ENCODE results near the gene PPP3CA.

PPP3CA gene

DNA sequence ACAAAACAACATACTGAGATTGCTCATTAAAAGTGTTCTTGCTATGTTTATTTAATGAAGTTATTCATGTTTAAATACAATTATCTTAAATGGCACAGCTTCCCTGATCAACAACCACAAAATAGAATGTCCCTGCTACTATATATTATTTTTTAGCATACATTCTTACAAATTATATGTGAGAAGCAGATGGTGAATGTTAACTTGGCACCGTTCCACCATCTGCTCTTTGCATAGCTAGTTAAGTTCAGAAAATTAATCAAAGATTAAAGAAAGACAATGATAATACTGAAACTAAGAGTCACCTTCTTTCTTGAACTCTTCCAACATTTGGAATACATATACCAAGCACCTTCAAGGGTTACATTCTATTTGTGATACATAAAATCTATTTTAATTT lies 94.2 kb downstream of the PPP3CA start:
- TF ChIP-seq SUZ12 (IDR thresholded peaks at IDR 0.05) = no peak
- TF ChIP-seq SP1 (IDR thresholded peaks at IDR 0.05) = no peak
- no peak for TF ChIP-seq ARNT (IDR thresholded peaks at IDR 0.05)
- no peak for TF ChIP-seq L3MBTL2 (conservative IDR thresholded peaks at IDR 0.05)
- TF ChIP-seq, protein P1, sequence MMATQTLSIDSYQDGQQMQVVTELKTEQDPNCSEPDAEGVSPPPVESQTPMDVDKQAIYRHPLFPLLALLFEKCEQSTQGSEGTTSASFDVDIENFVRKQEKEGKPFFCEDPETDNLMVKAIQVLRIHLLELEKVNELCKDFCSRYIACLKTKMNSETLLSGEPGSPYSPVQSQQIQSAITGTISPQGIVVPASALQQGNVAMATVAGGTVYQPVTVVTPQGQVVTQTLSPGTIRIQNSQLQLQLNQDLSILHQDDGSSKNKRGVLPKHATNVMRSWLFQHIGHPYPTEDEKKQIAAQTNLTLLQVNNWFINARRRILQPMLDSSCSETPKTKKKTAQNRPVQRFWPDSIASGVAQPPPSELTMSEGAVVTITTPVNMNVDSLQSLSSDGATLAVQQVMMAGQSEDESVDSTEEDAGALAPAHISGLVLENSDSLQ (IDR thresholded peaks at IDR 0.05) = no peak
- no peak for TF ChIP-seq FOXM1 (IDR thresholded peaks at IDR 0.05; ENCODE audit: borderline replicate concordance)
- TF ChIP-seq BHLHE40 (IDR thresholded peaks at IDR 0.05; ENCODE audit: borderline replicate concordance) = no peak
- no peak for TF ChIP-seq ELF4 (IDR thresholded peaks at IDR 0.05)
- no peak for TF ChIP-seq HDGF (IDR thresholded peaks at IDR 0.05; ENCODE audit: borderline replicate concordance)
- TF ChIP-seq LEF1 (IDR thresholded peaks at IDR 0.05; ENCODE audit: borderline replicate concordance) = no peak
- no peak for TF ChIP-seq FOXK2 (IDR thresholded peaks at IDR 0.05)
- no peak for TF ChIP-seq TARDBP (IDR thresholded peaks at IDR 0.05)
- no peak for TF ChIP-seq CTBP1 (IDR thresholded peaks at IDR 0.05; ENCODE audit: borderline replicate concordance)
- no peak for TF ChIP-seq ZNF384 (IDR thresholded peaks at IDR 0.05)
- TF ChIP-seq FOXA1 (IDR thresholded peaks at IDR 0.05) = no peak
- no peak for TF ChIP-seq NFRKB (IDR thresholded peaks at IDR 0.05)
- CTCF ChIA-PET = no interaction called here
- POLR2A ChIA-PET = no interaction called here
- DNase-seq (ENCODE audit: extremely low spot score) = no peak

DNA sequence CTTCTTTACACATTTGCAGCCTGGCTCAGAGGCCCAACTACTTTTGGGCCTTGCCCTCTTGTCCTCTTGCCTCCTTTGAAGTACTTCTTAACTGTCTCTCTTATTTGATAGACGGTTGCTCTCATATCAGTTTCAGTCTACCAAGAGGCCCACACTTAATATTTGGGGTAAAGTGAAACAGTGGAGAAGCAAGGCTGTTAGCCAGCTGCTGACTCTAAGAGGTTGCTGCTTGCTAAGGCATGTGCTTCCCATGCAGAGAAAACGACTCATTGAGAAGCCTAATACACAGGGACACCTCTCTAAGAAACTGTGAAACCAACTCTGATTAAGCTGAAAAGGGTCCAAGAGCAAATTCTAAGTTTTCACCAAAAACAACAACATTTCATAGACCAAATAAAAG lies 94.6 kb downstream of the PPP3CA start:
- no peak for DNase-seq (ENCODE audit: extremely low spot score)
- ChIA-PET CTCF (no interaction called here), POLR2A (no interaction called here)
- TF ChIP-seq FOXK2 (IDR thresholded peaks at IDR 0.05) = no peak
- no peak for TF ChIP-seq HDGF (IDR thresholded peaks at IDR 0.05; ENCODE audit: borderline replicate concordance)
- TF ChIP-seq FOXM1 (IDR thresholded peaks at IDR 0.05; ENCODE audit: borderline replicate concordance) = no peak
- TF ChIP-seq, protein P1 (IDR thresholded peaks at IDR 0.05) = no peak
- no peak for TF ChIP-seq ELF4 (IDR thresholded peaks at IDR 0.05)
- TF ChIP-seq SUZ12 (IDR thresholded peaks at IDR 0.05) = no peak
- TF ChIP-seq SP1 (IDR thresholded peaks at IDR 0.05) = no peak
- no peak for TF ChIP-seq NFRKB (IDR thresholded peaks at IDR 0.05)
- TF ChIP-seq CTBP1 (IDR thresholded peaks at IDR 0.05; ENCODE audit: borderline replicate concordance) = no peak
- no peak for TF ChIP-seq ARNT (IDR thresholded peaks at IDR 0.05)
- TF ChIP-seq ZNF384 (IDR thresholded peaks at IDR 0.05) = no peak
- TF ChIP-seq LEF1 (IDR thresholded peaks at IDR 0.05; ENCODE audit: borderline replicate concordance) = no peak
- TF ChIP-seq L3MBTL2 (conservative IDR thresholded peaks at IDR 0.05) = no peak
- TF ChIP-seq TARDBP (IDR thresholded peaks at IDR 0.05) = no peak
- no peak for TF ChIP-seq BHLHE40 (IDR thresholded peaks at IDR 0.05; ENCODE audit: borderline replicate concordance)
- TF ChIP-seq FOXA1 (IDR thresholded peaks at IDR 0.05) = no peak

DNA sequence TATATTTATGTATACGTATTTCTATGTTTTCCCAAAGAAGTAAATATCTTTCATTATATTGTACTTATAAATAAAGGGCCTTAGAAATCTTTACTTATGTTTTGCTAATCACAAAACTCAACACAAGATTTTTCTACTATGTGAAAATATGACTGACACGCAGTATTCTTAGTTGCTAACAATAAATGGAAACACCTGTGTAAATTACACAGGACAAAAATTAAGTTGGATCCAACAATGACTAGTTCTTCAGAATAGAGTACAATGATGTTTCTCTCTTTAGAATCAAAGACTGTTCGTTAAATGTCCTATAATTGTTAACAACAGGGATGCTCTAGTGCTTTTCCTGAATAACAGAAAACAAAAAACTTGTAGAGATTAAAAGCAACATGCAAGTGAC lies 96.1 kb downstream of the PPP3CA start:
- ChIA-PET CTCF (no interaction called here), POLR2A (no interaction called here)
- TF ChIP-seq TARDBP (IDR thresholded peaks at IDR 0.05) (no peak), FOXA1 (IDR thresholded peaks at IDR 0.05) (no peak), BHLHE40 (IDR thresholded peaks at IDR 0.05; ENCODE audit: borderline replicate concordance) (no peak)

DNA sequence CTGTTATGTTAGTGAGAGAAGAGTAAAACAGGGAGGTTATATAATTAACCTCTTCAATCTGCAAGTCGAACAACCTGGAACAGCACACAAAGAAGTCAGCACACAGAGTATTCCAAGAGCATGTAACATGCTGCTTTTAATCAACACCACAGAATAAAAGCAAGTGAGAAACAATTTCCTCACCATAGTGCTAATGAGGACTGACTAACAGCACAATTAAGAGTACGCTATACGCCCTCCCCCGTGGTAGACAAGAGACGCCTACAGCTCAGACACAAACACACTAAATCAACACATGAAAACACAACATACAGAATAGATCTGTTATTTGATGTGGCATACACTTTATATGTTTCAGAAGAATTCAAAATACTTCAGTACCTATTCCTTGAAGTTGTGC lies 103.0 kb downstream of the PPP3CA start:
- DNase-seq (ENCODE audit: extremely low spot score) = no peak
- TF ChIP-seq FOXA1 (IDR thresholded peaks at IDR 0.05) (no peak), ARNT (IDR thresholded peaks at IDR 0.05) (no peak), L3MBTL2 (conservative IDR thresholded peaks at IDR 0.05) (no peak), LEF1 (IDR thresholded peaks at IDR 0.05; ENCODE audit: borderline replicate concordance) (no peak), ELF4 (IDR thresholded peaks at IDR 0.05) (no peak), HDGF (IDR thresholded peaks at IDR 0.05; ENCODE audit: borderline replicate concordance) (no peak), FOXK2 (IDR thresholded peaks at IDR 0.05) (no peak), ZNF384 (IDR thresholded peaks at IDR 0.05) (no peak), SUZ12 (IDR thresholded peaks at IDR 0.05) (no peak), TARDBP (IDR thresholded peaks at IDR 0.05) (no peak), SP1 (IDR thresholded peaks at IDR 0.05) (no peak), CTBP1 (IDR thresholded peaks at IDR 0.05; ENCODE audit: borderline replicate concordance) (no peak), BHLHE40 (IDR thresholded peaks at IDR 0.05; ENCODE audit: borderline replicate concordance) (no peak), NFRKB (IDR thresholded peaks at IDR 0.05) (no peak), FOXM1 (IDR thresholded peaks at IDR 0.05; ENCODE audit: borderline replicate concordance) (no peak)
- TF ChIP-seq, protein P1 (IDR thresholded peaks at IDR 0.05) = no peak
- ChIA-PET CTCF (no interaction called here), POLR2A (no interaction called here)

More for the DNA sequence above, 96.1 kb downstream of the PPP3CA start:
- DNase-seq (ENCODE audit: extremely low spot score) = no peak

DNA sequence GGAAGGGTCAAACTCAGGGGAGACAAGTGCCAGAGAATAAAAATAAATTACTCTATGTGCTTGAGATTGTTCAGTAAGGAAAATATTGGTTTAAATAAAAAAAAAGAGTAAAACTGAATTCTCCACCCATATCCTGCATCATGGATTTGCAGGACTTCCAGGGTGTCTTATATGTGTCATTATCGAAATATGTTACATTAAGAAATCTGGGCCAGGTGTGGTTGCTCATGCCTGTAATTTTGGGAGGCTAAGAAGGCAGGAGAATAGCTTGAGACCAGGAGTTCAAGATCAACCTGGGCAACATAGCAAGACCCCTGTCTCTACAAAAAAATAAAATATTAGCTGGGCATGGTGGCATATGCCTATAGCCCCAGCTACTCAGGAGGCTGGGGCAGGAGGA lies 104.9 kb downstream of the PPP3CA start:
- no peak for DNase-seq (ENCODE audit: extremely low spot score)
- CTCF ChIA-PET = interaction anchor here (0.6 to 0.7 kb wide), 2 partner anchors 476 to 1231 kb away, joined by 3 read pairs; no protein-coding TSS in a partner anchor
- POLR2A ChIA-PET = no interaction called here
- TF ChIP-seq ELF4 (IDR thresholded peaks at IDR 0.05) (no peak), CTBP1 (IDR thresholded peaks at IDR 0.05; ENCODE audit: borderline replicate concordance) (no peak), HDGF (IDR thresholded peaks at IDR 0.05; ENCODE audit: borderline replicate concordance) (no peak), NFRKB (IDR thresholded peaks at IDR 0.05) (no peak), ZNF384 (IDR thresholded peaks at IDR 0.05) (no peak), SUZ12 (IDR thresholded peaks at IDR 0.05) (no peak), L3MBTL2 (conservative IDR thresholded peaks at IDR 0.05) (no peak), FOXM1 (IDR thresholded peaks at IDR 0.05; ENCODE audit: borderline replicate concordance) (no peak), LEF1 (IDR thresholded peaks at IDR 0.05; ENCODE audit: borderline replicate concordance) (no peak), TARDBP (IDR thresholded peaks at IDR 0.05) (no peak), FOXK2 (IDR thresholded peaks at IDR 0.05) (no peak), BHLHE40 (IDR thresholded peaks at IDR 0.05; ENCODE audit: borderline replicate concordance) (no peak)
- TF ChIP-seq, protein P1 (IDR thresholded peaks at IDR 0.05) = no peak

All from HEK293T (cell line).